GM18498 (cell line): Measurements from ENCODE around the gene SLX4IP.

Experiments
- ATAC-seq: cut with Tn5 transposase; IDR thresholded peaks from one replicate; pipeline ENCODE4 v1.9.1; 2021; ENCODE audit warnings: mild to moderate bottlenecking, moderate library complexity; ENCODE audit not compliant: unreplicated experiment

Gene SLX4IP

GRCh38 chr20:10547276-10548114 is 112.4 kb downstream of the SLX4IP start:
- ATAC-seq: no peak

- no peak for ATAC-seq
These were observed 114.4 kb downstream of the SLX4IP start for GRCh38 chr20:10549511-10549910.

GRCh38 chr20:10550204-10551118 is 115.4 kb downstream of the SLX4IP start:
- ATAC-seq: no peak

- ATAC-seq: no peak
These were observed 116.9 kb downstream of the SLX4IP start for GRCh38 chr20:10551732-10552724.

- ATAC-seq: peak; percentile 61
These were observed 118.3 kb downstream of the SLX4IP start for GRCh38 chr20:10553326-10553984.

GRCh38 chr20:10554285-10554684 is 119.2 kb downstream of the SLX4IP start:
- ATAC-seq: no peak

GRCh38 chr20:10555393-10555792 is 120.3 kb downstream of the SLX4IP start:
- no peak for ATAC-seq

- ATAC-seq: no peak
These were observed 120.8 kb downstream of the SLX4IP start for GRCh38 chr20:10555865-10556308.

- no peak for ATAC-seq
These were observed 121.5 kb downstream of the SLX4IP start for GRCh38 chr20:10556519-10557083.

GRCh38 chr20:10557685-10558084 is 122.6 kb downstream of the SLX4IP start:
- no peak for ATAC-seq

- ATAC-seq: peak; percentile 90
These were observed 123.6 kb downstream of the SLX4IP start for GRCh38 chr20:10558635-10559187.

GRCh38 chr20:10559266-10559665 is 124.2 kb downstream of the SLX4IP start:
- no peak for ATAC-seq

GRCh38 chr20:10560686-10561085 is 125.6 kb downstream of the SLX4IP start:
- no peak for ATAC-seq

- ATAC-seq: no peak
These were observed 126.2 kb downstream of the SLX4IP start for GRCh38 chr20:10561302-10561701.

- no peak for ATAC-seq
These were observed 127.8 kb downstream of the SLX4IP start for GRCh38 chr20:10562899-10563298.

- ATAC-seq: no peak
These were observed 128.9 kb downstream of the SLX4IP start for GRCh38 chr20:10563935-10564492.

GRCh38 chr20:10565191-10565921 is 130.3 kb downstream of the SLX4IP start:
- ATAC-seq: no peak
